GM23248 (cell line): Measurements from ENCODE around the gene AIRE. TPM values are rescaled to one million over a fixed set of nuclear protein-coding genes. Genes with fewer than 3 reads are reported as not detected.
A peak's percentile ranks its signal among the peaks of the same experiment; 100 is the strongest.

ENCODE experiments used
- DNase-seq: peaks from one replicate; pipeline ENCODE4 v3.0.0-alpha.2; 2015
- H2AFZ ChIP-seq: fragments of 200-600 bp; sonication (generic); 2 replicates; pipeline ENCODE4 v1.6.1; 2016; ENCODE audit warnings: antibody characterized with exemption
- H3F3A ChIP-seq: fragments of 200-600 bp; sonication (generic); 2 replicates; pipeline ENCODE4 v1.6.1; 2016; ENCODE audit warnings: mild to moderate bottlenecking, antibody characterized with exemption, mixed run types; ENCODE audit not compliant: insufficient read depth
- H3K27ac ChIP-seq: fragments of 200-600 bp; sonication (generic); 2 replicates; pipeline ENCODE4 v1.5.1; 2016; ENCODE audit warnings: mild to moderate bottlenecking
- H3K27me3 ChIP-seq: fragments of 200-600 bp; sonication (generic); replicated peaks from 2 replicates; pipeline ENCODE4 v1.6.1; 2016; ENCODE audit warnings: mild to moderate bottlenecking; ENCODE audit not compliant: insufficient read depth
- H3K36me3 ChIP-seq: fragments of 200-600 bp; sonication (generic); 2 replicates; pipeline ENCODE4 v1.6.1; 2016; ENCODE audit warnings: low read depth, mild to moderate bottlenecking
- H3K4me1 ChIP-seq: fragments of 200-600 bp; sonication (generic); 2 replicates; pipeline ENCODE4 v1.6.1; 2016; ENCODE audit warnings: mild to moderate bottlenecking; ENCODE audit not compliant: insufficient read depth
- H3K4me2 ChIP-seq: fragments of 200-600 bp; sonication (generic); one replicate; pipeline ENCODE4 v1.6.1; 2016; ENCODE audit warnings: mild to moderate bottlenecking; ENCODE audit not compliant: unreplicated experiment
- H3K4me3 ChIP-seq: fragments of 200-600 bp; sonication (generic); 2 replicates; pipeline ENCODE4 v1.5.1; 2016; ENCODE audit warnings: mild to moderate bottlenecking
- H3K79me2 ChIP-seq: fragments of 200-600 bp; sonication (generic); 2 replicates; pipeline ENCODE4 v1.6.1; 2016; ENCODE audit warnings: mild to moderate bottlenecking; ENCODE audit not compliant: insufficient read depth
- H3K9ac ChIP-seq: fragments of 200-600 bp; sonication (generic); 2 replicates; pipeline ENCODE4 v1.6.1; 2016; ENCODE audit warnings: mild to moderate bottlenecking
- H3K9me2 ChIP-seq: fragments of 200-600 bp; sonication (generic); 2 replicates; pipeline ENCODE4 v1.6.1; 2016; ENCODE audit warnings: mixed run types, mild to moderate bottlenecking, moderate library complexity; ENCODE audit not compliant: insufficient read depth
- H3K9me3 ChIP-seq: fragments of 200-600 bp; sonication (generic); one replicate; pipeline ENCODE4 v1.6.1; 2017; ENCODE audit warnings: low read depth
- H4K20me1 ChIP-seq: fragments of 200-600 bp; sonication (generic); 2 replicates; pipeline ENCODE4 v1.6.0; 2016; ENCODE audit not compliant: insufficient read depth
- EZH2 ChIP-seq: fragments of 200-600 bp; sonication (generic); IDR thresholded peaks from 2 replicates; pipeline ENCODE4 v1.6.1; 2018; ENCODE audit warnings: antibody characterized with exemption, mild to moderate bottlenecking; ENCODE audit not compliant: insufficient read depth, poor library complexity, severe bottlenecking
- EZH2phosphoT487 ChIP-seq: fragments of 200-600 bp; sonication (generic); IDR thresholded peaks from 2 replicates; pipeline ENCODE4 v1.6.1; 2018; ENCODE audit warnings: antibody characterized with exemption, moderate library complexity, mild to moderate bottlenecking, low read depth; ENCODE audit not compliant: insufficient read depth
- WGBS, 2 experiments: methylation state at CpG; one replicate each; pipeline ENCODE4 v1.1.6; 2015 to 2017; ENCODE audit warnings: low lambda C conversion rate in 2 of 2, low coverage in 1 of 2; ENCODE audit errors: missing lambda C conversion rate in 2 of 2; 5-methylcytosine and 5-hydroxymethylcytosine counted together
- in situ Hi-C: fragments of 300-500 bp; cut with MboI; formaldehyde crosslinking; loops from 2 replicates; pipeline ENCODE4 v1.15.0; 2020
- polyA plus RNA-seq: library from polyadenylated mRNA; unstranded; fragments of >200 nt; fragmentation: Nextera tagmentation; extraction: Ambion mirVana; gene quantifications from 2 replicates; pipeline ENCODE4 v1.2.1, GENCODE V29; 2016
- total RNA-seq: library from RNA; depleted of rRNA; stranded (reverse); fragments of >200 nt; shearing (Covaris generic); gene quantifications from 2 replicates; pipeline ENCODE4 v1.2.3, GENCODE V29; 2014

AIRE gene
- total and polyA plus RNA-seq, 2 experiments from 2014 or later: not detected

DNA sequence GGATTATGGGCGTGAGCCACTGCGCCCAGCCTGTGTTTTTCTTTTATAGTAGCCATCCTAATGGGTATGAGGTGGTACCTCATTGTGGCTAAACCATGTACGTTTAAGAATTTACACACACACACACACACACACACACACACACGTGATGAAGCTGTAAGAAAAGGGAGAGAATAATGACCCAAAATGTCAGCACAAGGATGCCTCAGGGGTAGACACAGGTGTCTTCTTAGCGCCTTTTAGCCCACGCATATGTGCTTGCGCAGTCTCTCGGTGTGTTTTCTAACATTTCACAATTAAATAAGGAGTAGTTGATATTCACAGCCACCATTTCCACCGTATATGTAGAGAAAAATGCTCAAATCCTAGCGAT lies 13.4 kb downstream of the AIRE start:
- Histone ChIP-seq H2AFZ (peak overlapping the region; percentile 89), H3K4me3 (peak overlapping the region; percentile 77), H4K20me1 (no peaks in the 10 kb centered on the region), H3K79me2 (peaks cover 38% of the 10 kb centered on the region), H3K27me3 (no peaks in the 10 kb centered on the region), H3K4me2 (peak overlapping the region; percentile 81), H3F3A (peaks cover 5% of the 10 kb centered on the region; the same call in 1 of the 2 replicates), H3K36me3 (no peaks in the 10 kb centered on the region), H3K9me2 (no peaks in the 10 kb centered on the region), H3K27ac (peak overlapping the region; percentile 73), H3K9me3 (no peaks in the 10 kb centered on the region), H3K9ac (peak overlapping the region; percentile 90), H3K4me1 (peaks cover 12% of the 10 kb centered on the region)
- in situ Hi-C loops: no loop called here
- WGBS, 2 experiments: 59 to 60% methylated on average over 10 of the region's 10 CpGs
- peak; percentile 12 for DNase-seq
- TF ChIP-seq EZH2 (no peak), EZH2phosphoT487 (no peak)

- H2AFZ ChIP-seq: peak within 1 kb of the TSS; percentile 89
- H3K4me2 ChIP-seq: peak within 1 kb of the TSS; percentile 94
- no peaks in the 10 kb centered on the region for H3K27me3 ChIP-seq
- H3K9ac ChIP-seq: peak within 1 kb of the TSS; percentile 90
- peak within 1 kb of the TSS; percentile 77 for H3K4me3 ChIP-seq
- WGBS, 2 experiments: 3 to 6% methylated on average over 31 to 61 of the region's 94 CpGs
- H3K9me3 ChIP-seq: no peaks in the 10 kb centered on the region
- no peaks in the 10 kb centered on the region for H4K20me1 ChIP-seq
- peaks cover 44% of the 10 kb centered on the region for H3K79me2 ChIP-seq
- no peak for TF ChIP-seq EZH2phosphoT487
- no peak for TF ChIP-seq EZH2
- peak within 1 kb of the TSS; percentile 73 for H3K27ac ChIP-seq
- peaks cover 12% of the 10 kb centered on the region for H3K4me1 ChIP-seq
- no peaks in the 10 kb centered on the region for H3K9me2 ChIP-seq
- in situ Hi-C loops: no loop called here
- H3K36me3 ChIP-seq: no peaks in the 10 kb centered on the region
- DNase-seq: peak; percentile 86
- peaks cover 5% of the 10 kb centered on the region; the same call in 1 of the 2 replicates for H3F3A ChIP-seq
These were observed 14.0 kb downstream of the AIRE start, which contains the start of gene PFKL for GRCh38 chr21:44299458-44300261. Gene PFKL, plus strand, starts transcription at chr21:44300053. Its CDS starts 53 bp downstream, at chr21:44300106.

- DNase-seq: peak; percentile 83
- H3K36me3 ChIP-seq: no peaks in the 10 kb centered on the region
- no peaks in the 10 kb centered on the region for H3K27me3 ChIP-seq
- TF ChIP-seq EZH2phosphoT487: no peak
- TF ChIP-seq EZH2: no peak
- H3K4me1 ChIP-seq: peaks cover 12% of the 10 kb centered on the region
- in situ Hi-C loops: no loop called here
- H3K27ac ChIP-seq: peak overlapping the region; percentile 42
- peak overlapping the region; percentile 77 for H3K4me3 ChIP-seq
- no peaks in the 10 kb centered on the region for H3K9me2 ChIP-seq
- H3K79me2 ChIP-seq: peaks cover 52% of the 10 kb centered on the region
- peak overlapping the region; percentile 90 for H3K9ac ChIP-seq
- H3K9me3 ChIP-seq: no peaks in the 10 kb centered on the region
- 2 to 3% methylated on average over 43 to 66 of the region's 67 CpGs for WGBS, 2 experiments
- H4K20me1 ChIP-seq: no peaks in the 10 kb centered on the region
- peaks cover 5% of the 10 kb centered on the region; the same call in 1 of the 2 replicates for H3F3A ChIP-seq
- H3K4me2 ChIP-seq: peak overlapping the region; percentile 94
- peak overlapping the region; percentile 21; the same call in 1 of the 2 replicates for H2AFZ ChIP-seq
These were observed 14.7 kb downstream of the AIRE start for GRCh38 chr21:44300262-44300959.

DNA sequence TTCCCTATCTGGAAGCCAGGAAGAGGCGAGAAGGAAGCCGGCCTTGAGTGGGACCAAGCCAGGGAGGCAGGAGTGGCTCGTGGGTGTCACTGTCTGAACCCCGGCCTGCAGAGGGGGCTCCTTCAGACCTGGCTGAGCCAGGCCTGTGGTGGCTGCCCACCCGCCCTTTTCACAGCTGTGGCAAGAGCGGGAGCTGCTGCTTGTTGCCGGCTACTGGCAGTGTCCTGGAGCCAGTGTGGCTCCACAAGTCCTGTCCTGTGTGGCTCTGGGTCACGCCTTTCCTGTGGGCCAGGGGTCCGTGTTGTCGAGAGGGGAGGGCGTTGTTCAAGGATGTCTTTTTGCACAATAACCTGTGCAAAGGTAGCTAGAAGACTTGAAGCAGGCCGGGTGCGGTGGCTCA lies 15.5 kb downstream of the AIRE start:
- Histone ChIP-seq H2AFZ (no peak overlapping the region), H3K9me3 (no peaks in the 10 kb centered on the region), H3K4me3 (peak overlapping the region; percentile 77), H3K79me2 (peaks cover 59% of the 10 kb centered on the region), H4K20me1 (no peaks in the 10 kb centered on the region), H3K27ac (no peak overlapping the region), H3K9me2 (no peaks in the 10 kb centered on the region), H3K27me3 (no peaks in the 10 kb centered on the region), H3F3A (peaks cover 5% of the 10 kb centered on the region; the same call in 1 of the 2 replicates), H3K4me1 (peaks cover 12% of the 10 kb centered on the region), H3K36me3 (no peaks in the 10 kb centered on the region), H3K9ac (peak overlapping the region; percentile 90), H3K4me2 (peak overlapping the region; percentile 94)
- no peak for TF ChIP-seq EZH2phosphoT487
- TF ChIP-seq EZH2: no peak
- in situ Hi-C loops: no loop called here
- WGBS, 2 experiments: 65 to 67% methylated on average over 11 to 13 of the region's 13 CpGs
- DNase-seq: peak; percentile 17
